ENCODE measurements around the gene CTNNBL1. TPM values are rescaled to one million over a fixed set of nuclear protein-coding genes. Genes with fewer than 3 reads are reported as not detected.

The CTNNBL1 gene
- polyA plus RNA-seq, 1 of the 3 experiments (the other 2 are of a cell fraction): 29.5 TPM

- TF ChIP-seq ZBTB33 (IDR thresholded peaks at IDR 0.05; ENCODE audit: borderline replicate concordance, low read depth): 0 out of 2 replicates have a peak, but pooled peaks have one; percentile 40
These were observed at the start of gene CTNNBL1 (continued) for GRCh38 chr20:37693635-37694626.

GRCh38 chr20:37644605-37645004, 49.2 kb upstream of the CTNNBL1 start:
- no peak overlapping the region for H3K9ac ChIP-seq
- POLR2A ChIA-PET: no interaction called here
- H3K27ac ChIP-seq (ENCODE audit: low read depth in 2 of 2, low read length in 1 of 2): no peak overlapping the region
- H3K9me2 ChIP-seq: no peaks in the 10 kb centered on the region
- 0 out of 2 replicates have a peak, but pooled peaks cover 5% of the 10 kb centered on the region for H3K27me3 ChIP-seq (ENCODE audit: insufficient read depth)
- 41% methylated on average over 1 of the region's 1 CpG for WGBS (ENCODE audit: low lambda C conversion rate)
- peaks cover 0 to 10% of the 10 kb centered on the region in 2 experiments; a peak in 2 of 4 replicates for H3K4me1 ChIP-seq (ENCODE audit: control insufficient read depth in 1 of 2, insufficient read depth in 2 of 2, low read depth in 1 of 2, low read length in 1 of 2)
- H3K4me2 ChIP-seq: no peak overlapping the region
- no peaks in the 10 kb centered on the region for H3F3A ChIP-seq (replicated peaks; ENCODE audit: insufficient read depth)
- no peak for DNase-seq
- no peaks in the 10 kb centered on the region for H3K36me3 ChIP-seq (replicated peaks in 1 of 2; ENCODE audit: control insufficient read depth in 1 of 2, insufficient read depth in 2 of 2, low read length in 1 of 2)
- no peak overlapping the region for H2AFZ ChIP-seq (ENCODE audit: low read depth)
- CTCF ChIA-PET: interaction anchor here (2.9 kb wide), 1 partner anchor 80 kb away, joined by 12 read pairs; no protein-coding TSS in a partner anchor
- H3K9me3 ChIP-seq: no peaks in the 10 kb centered on the region
- H3K79me2 ChIP-seq (ENCODE audit: insufficient read depth): no peaks in the 10 kb centered on the region
- H4K20me1 ChIP-seq (ENCODE audit: insufficient read depth): no peaks in the 10 kb centered on the region
- TF ChIP-seq SMC3 (IDR thresholded peaks at IDR 0.05; ENCODE audit: low read depth, low read length): no peak
- no peak for TF ChIP-seq GATA2 (CRISPR knock-in tag; IDR thresholded peaks at IDR 0.05)
- TF ChIP-seq YY1 (IDR thresholded peaks at IDR 0.05; ENCODE audit: low read depth): no peak
- TF ChIP-seq FOXJ3 (CRISPR knock-in tag; IDR thresholded peaks at IDR 0.05): no peak
- TF ChIP-seq ZBTB33 (IDR thresholded peaks at IDR 0.05; ENCODE audit: borderline replicate concordance, low read depth): no peak
- H3K4me3 ChIP-seq (ENCODE audit: low read depth in 2 of 2, low read length in 1 of 2): no peak overlapping the region

- H3K4me1 ChIP-seq (ENCODE audit: control insufficient read depth in 1 of 2, insufficient read depth in 2 of 2, low read depth in 1 of 2, low read length in 1 of 2): peaks cover 0 to 5% of the 10 kb centered on the region in 2 experiments; a peak in 1 of 4 replicates
- no peaks in the 10 kb centered on the region for H3K36me3 ChIP-seq (replicated peaks in 1 of 2; ENCODE audit: control insufficient read depth in 1 of 2, insufficient read depth in 2 of 2, low read length in 1 of 2)
- H3K9ac ChIP-seq: no peak overlapping the region
- H3K4me2 ChIP-seq: no peak overlapping the region
- no peaks in the 10 kb centered on the region for H3K9me3 ChIP-seq
- 49% methylated on average over 3 of the region's 3 CpGs for WGBS (ENCODE audit: low lambda C conversion rate)
- TF ChIP-seq SIN3A (IDR thresholded peaks at IDR 0.05; ENCODE audit: borderline replicate concordance, low read depth, low read length): no peak
- TF ChIP-seq USF1 (IDR thresholded peaks at IDR 0.05; ENCODE audit: borderline replicate concordance, low read depth): no peak
- TF ChIP-seq IRF3 (IDR thresholded peaks at IDR 0.05; ENCODE audit: low read depth, low read length): no peak
- TF ChIP-seq RFX5 (IDR thresholded peaks at IDR 0.05; ENCODE audit: low read length): no peak
- TF ChIP-seq YY1 (IDR thresholded peaks at IDR 0.05; ENCODE audit: low read depth): no peak
- no peak for TF ChIP-seq FOXM1 (IDR thresholded peaks at IDR 0.05; ENCODE audit: low read depth)
- no peak for TF ChIP-seq TCF12 (IDR thresholded peaks at IDR 0.05)
- H3K27ac ChIP-seq (ENCODE audit: low read depth in 2 of 2, low read length in 1 of 2): no peak overlapping the region
- no peak for DNase-seq
- no peaks in the 10 kb centered on the region for H4K20me1 ChIP-seq (ENCODE audit: insufficient read depth)
- H3K9me2 ChIP-seq: no peaks in the 10 kb centered on the region
- CTCF ChIA-PET: interaction anchor here (0.7 to 1.6 kb wide), 3 partner anchors 8 to 64 kb away, joined by 3 to 4 read pairs (median 3); no protein-coding TSS in a partner anchor
- H3F3A ChIP-seq (replicated peaks; ENCODE audit: insufficient read depth): no peaks in the 10 kb centered on the region
- no peaks in the 10 kb centered on the region for H3K79me2 ChIP-seq (ENCODE audit: insufficient read depth)
- no peak overlapping the region for H2AFZ ChIP-seq (ENCODE audit: low read depth)
- H3K27me3 ChIP-seq (ENCODE audit: insufficient read depth): peaks cover 5% of the 10 kb centered on the region; the same call in 1 of the 2 replicates
- no peak overlapping the region for H3K4me3 ChIP-seq (ENCODE audit: low read depth in 2 of 2, low read length in 1 of 2)
- POLR2A ChIA-PET: no interaction called here
These were observed 45.9 kb upstream of the CTNNBL1 start for GRCh38 chr20:37647946-37648345.

All from SK-N-SH (cell line).